AG10803 (cell line): ENCODE measurements around the gene WBP2.

ENCODE experiments used
- DNase-seq: peaks from one replicate; pipeline ENCODE4 v3.0.0; 2010; ENCODE audit warnings: low read depth
- H3K4me3 ChIP-seq: 2 replicates; pipeline ENCODE4 v1.5.1; 2011; ENCODE audit warnings: mild to moderate bottlenecking, low read length, control low read depth
- CTCF ChIP-seq: conservative IDR thresholded peaks from 2 replicates; pipeline ENCODE4 v1.5.1; 2011; ENCODE audit warnings: mild to moderate bottlenecking, low read length, control low read depth, inconsistent platforms

The WBP2 gene

GRCh38 chr17:75848523-75849278 lies 6.4 kb downstream of the WBP2 start:
- TF ChIP-seq CTCF = peak; percentile 61
- DNase-seq = no peak
- H3K4me3 ChIP-seq = no peak overlapping the region

- H3K4me3 ChIP-seq = no peak overlapping the region
- TF ChIP-seq CTCF = no peak
- no peak for DNase-seq
Measured at GRCh38 chr17:75847614-75848522, 7.3 kb downstream of the WBP2 start.

- TF ChIP-seq CTCF = no peak
- no peak overlapping the region for H3K4me3 ChIP-seq
- DNase-seq = no peak
Measured at GRCh38 chr17:75846692-75847613, 8.2 kb downstream of the WBP2 start.

GRCh38 chr17:75845933-75846691 lies 9.0 kb downstream of the WBP2 start:
- no peak overlapping the region for H3K4me3 ChIP-seq
- no peak for TF ChIP-seq CTCF
- DNase-seq = no peak

GRCh38 chr17:75845058-75845711 lies 9.9 kb downstream of the WBP2 start:
- peak; percentile 68 for DNase-seq
- no peak overlapping the region for H3K4me3 ChIP-seq
- peak; percentile 61 for TF ChIP-seq CTCF
